ENCODE results near the gene PALMD. TPM values are rescaled to one million over a fixed set of nuclear protein-coding genes. Genes with fewer than 3 reads are reported as not detected.

Gene PALMD
- total and polyA plus RNA-seq, 2 experiments from 2014 or later = 0.63 to 0.94 TPM

- TF ChIP-seq CTCF (IDR thresholded peaks at IDR 0.05; ENCODE audit: low read depth, low read length) = no peak
- Histone ChIP-seq H3K27ac (no peak overlapping the region), H3K4me3 (no peak overlapping the region), H3K9me3 (ENCODE audit: low read depth) (no peaks in the 10 kb centered on the region), H3K27me3 (no peaks in the 10 kb centered on the region), H3K4me1 (ENCODE audit: low read depth) (peaks cover 15% of the 10 kb centered on the region), H3K36me3 (no peaks in the 10 kb centered on the region)
- no peak for DNase-seq (ENCODE audit: low read depth in 1 of 2, low spot score in 1 of 2)
These were observed 955 bp downstream of the PALMD start for GRCh38 chr1:99646868-99647267.

- no peak for DNase-seq (ENCODE audit: low read depth in 1 of 2, low spot score in 1 of 2)
- no peaks in the 10 kb centered on the region for H3K27me3 ChIP-seq
- no peak overlapping the region for H3K27ac ChIP-seq
- no peak for TF ChIP-seq CTCF (IDR thresholded peaks at IDR 0.05; ENCODE audit: low read depth, low read length)
- no peaks in the 10 kb centered on the region for H3K36me3 ChIP-seq
- no peaks in the 10 kb centered on the region for H3K9me3 ChIP-seq (ENCODE audit: low read depth)
- no peak overlapping the region for H3K4me3 ChIP-seq
- H3K4me1 ChIP-seq (ENCODE audit: low read depth) = peaks cover 15% of the 10 kb centered on the region
These were observed 1.6 kb downstream of the PALMD start for GRCh38 chr1:99647490-99647889.

- Histone ChIP-seq H3K4me3 (no peak overlapping the region), H3K36me3 (no peaks in the 10 kb centered on the region), H3K27me3 (no peaks in the 10 kb centered on the region), H3K9me3 (ENCODE audit: low read depth) (no peaks in the 10 kb centered on the region), H3K4me1 (ENCODE audit: low read depth) (peaks cover 15% of the 10 kb centered on the region), H3K27ac (no peak overlapping the region)
- no peak for DNase-seq (ENCODE audit: low read depth in 1 of 2, low spot score in 1 of 2)
- TF ChIP-seq CTCF (IDR thresholded peaks at IDR 0.05; ENCODE audit: low read depth, low read length) = no peak
These were observed 2.2 kb downstream of the PALMD start for GRCh38 chr1:99648107-99648506.

- Histone ChIP-seq H3K9me3 (ENCODE audit: low read depth) (no peaks in the 10 kb centered on the region), H3K4me3 (no peak overlapping the region), H3K4me1 (ENCODE audit: low read depth) (peaks cover 15% of the 10 kb centered on the region), H3K36me3 (no peaks in the 10 kb centered on the region), H3K27me3 (no peaks in the 10 kb centered on the region), H3K27ac (no peak overlapping the region)
- peak in 1 of 2 donors; percentile 43 for DNase-seq (ENCODE audit: low read depth in 1 of 2, low spot score in 1 of 2)
- TF ChIP-seq CTCF (IDR thresholded peaks at IDR 0.05; ENCODE audit: low read depth, low read length) = no peak
These were observed 4.1 kb downstream of the PALMD start for GRCh38 chr1:99650030-99650429.

- Histone ChIP-seq H3K27me3 (no peaks in the 10 kb centered on the region), H3K4me3 (no peak overlapping the region), H3K27ac (no peak overlapping the region), H3K4me1 (ENCODE audit: low read depth) (peaks cover 11% of the 10 kb centered on the region), H3K36me3 (no peaks in the 10 kb centered on the region), H3K9me3 (ENCODE audit: low read depth) (no peaks in the 10 kb centered on the region)
- no peak for TF ChIP-seq CTCF (IDR thresholded peaks at IDR 0.05; ENCODE audit: low read depth, low read length)
- DNase-seq (ENCODE audit: low read depth in 1 of 2, low spot score in 1 of 2) = peak in 1 of 2 donors; percentile 63
These were observed 5.0 kb downstream of the PALMD start for GRCh38 chr1:99650773-99651437.

All from cardiac muscle cell (in vitro differentiated cells and primary cell).